DND-41 (cell line): ENCODE results near the gene SLC35F3.

ENCODE experiments used
- EZH2 ChIP-seq: IDR thresholded peaks from 3 replicates; pipeline ENCODE4 v1.6.1; 2012; ENCODE audit warnings: borderline replicate concordance, low read depth, mild to moderate bottlenecking, moderate library complexity, low read length, inconsistent platforms; ENCODE audit not compliant: severe bottlenecking
- TF ChIP-seq, protein P1 (sequence below): IDR thresholded peaks from 2 replicates; pipeline ENCODE4 v1.5.1; 2012; ENCODE audit warnings: borderline replicate concordance, low read length, moderate library complexity, mild to moderate bottlenecking; ENCODE audit not compliant: poor library complexity, severe bottlenecking; ENCODE audit errors: extremely low read depth

DNA sequence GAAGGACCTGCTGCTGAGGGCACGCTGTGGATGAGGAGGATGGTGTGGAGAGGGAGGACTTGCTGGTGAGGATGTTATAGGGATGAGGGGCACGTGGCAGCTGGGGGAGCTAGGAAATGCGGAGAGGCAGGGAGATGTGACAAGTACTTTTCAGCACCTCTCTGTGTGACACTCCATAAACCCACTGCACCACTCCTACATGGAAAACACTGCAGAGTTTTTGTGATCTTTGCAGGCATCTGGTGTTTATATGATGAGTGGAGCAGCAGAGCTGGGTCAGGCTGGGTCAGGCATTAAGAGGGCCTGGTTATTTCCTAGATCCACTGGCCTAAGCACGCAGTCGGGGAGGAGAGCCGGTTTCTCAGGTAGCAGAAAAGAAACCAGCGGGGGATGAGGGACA is 301.5 kb downstream of the SLC35F3 start:
- no peak for TF ChIP-seq EZH2
- TF ChIP-seq, protein P1, sequence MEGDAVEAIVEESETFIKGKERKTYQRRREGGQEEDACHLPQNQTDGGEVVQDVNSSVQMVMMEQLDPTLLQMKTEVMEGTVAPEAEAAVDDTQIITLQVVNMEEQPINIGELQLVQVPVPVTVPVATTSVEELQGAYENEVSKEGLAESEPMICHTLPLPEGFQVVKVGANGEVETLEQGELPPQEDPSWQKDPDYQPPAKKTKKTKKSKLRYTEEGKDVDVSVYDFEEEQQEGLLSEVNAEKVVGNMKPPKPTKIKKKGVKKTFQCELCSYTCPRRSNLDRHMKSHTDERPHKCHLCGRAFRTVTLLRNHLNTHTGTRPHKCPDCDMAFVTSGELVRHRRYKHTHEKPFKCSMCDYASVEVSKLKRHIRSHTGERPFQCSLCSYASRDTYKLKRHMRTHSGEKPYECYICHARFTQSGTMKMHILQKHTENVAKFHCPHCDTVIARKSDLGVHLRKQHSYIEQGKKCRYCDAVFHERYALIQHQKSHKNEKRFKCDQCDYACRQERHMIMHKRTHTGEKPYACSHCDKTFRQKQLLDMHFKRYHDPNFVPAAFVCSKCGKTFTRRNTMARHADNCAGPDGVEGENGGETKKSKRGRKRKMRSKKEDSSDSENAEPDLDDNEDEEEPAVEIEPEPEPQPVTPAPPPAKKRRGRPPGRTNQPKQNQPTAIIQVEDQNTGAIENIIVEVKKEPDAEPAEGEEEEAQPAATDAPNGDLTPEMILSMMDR: no peak
